Hematopoietic multipotent progenitor cell treated with erythropoietin and hydrocortisone succinate and interleukin-3 and kit ligand, for 8 days (in vitro differentiated cells): ENCODE data around the gene GNG12.
"Not testable (repeated sequence)": the region's sequence is repeated elsewhere in the genome, so short reads cannot be mapped to it uniquely, and the experiment has no call there.

Source experiments
- DNase-seq: peaks from one replicate; pipeline ENCODE4 v3.0.0-alpha.2; 2015

GNG12 gene

GRCh38 chr1:67676287-67676686 is 157.0 kb downstream of the GNG12 start:
- DNase-seq = no peak

- DNase-seq = no peak
Observed at GRCh38 chr1:67675800-67676199, 157.5 kb downstream of the GNG12 start.

DNA sequence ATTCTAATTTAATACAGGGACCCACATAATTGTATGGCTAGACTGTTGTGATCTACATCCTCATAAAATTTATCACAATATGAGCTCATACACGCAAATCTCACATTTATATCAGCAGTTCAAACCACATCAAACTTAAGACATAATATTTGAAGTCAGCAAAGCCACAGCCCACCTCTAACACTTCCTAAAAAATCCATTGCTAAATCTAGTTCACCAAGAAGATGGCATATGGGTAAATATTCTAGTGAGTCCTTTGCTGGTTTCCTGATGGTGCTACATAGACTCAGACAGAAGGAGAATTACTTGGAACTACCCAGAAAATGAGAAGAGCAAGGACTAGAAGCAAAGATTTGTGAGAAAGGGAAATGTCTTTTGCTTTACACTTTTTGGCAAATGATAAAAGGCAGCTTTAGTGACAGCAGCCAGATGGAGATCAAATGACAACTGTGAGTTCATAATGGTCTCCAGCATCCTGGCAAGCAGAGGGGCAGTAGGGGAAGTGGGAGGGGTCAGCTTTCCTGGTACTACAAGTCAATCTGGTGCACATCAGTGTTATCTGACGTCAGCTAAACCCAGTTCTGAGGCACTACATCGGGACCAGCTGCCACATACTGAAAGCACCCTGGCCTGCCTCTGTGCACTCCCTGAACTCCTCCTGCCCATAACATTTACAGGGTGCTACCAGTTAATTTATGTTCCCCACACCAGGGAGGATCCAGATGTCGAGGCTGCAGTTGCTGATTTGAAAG is 158.8 kb downstream of the GNG12 start:
- DNase-seq = no peak

DNA sequence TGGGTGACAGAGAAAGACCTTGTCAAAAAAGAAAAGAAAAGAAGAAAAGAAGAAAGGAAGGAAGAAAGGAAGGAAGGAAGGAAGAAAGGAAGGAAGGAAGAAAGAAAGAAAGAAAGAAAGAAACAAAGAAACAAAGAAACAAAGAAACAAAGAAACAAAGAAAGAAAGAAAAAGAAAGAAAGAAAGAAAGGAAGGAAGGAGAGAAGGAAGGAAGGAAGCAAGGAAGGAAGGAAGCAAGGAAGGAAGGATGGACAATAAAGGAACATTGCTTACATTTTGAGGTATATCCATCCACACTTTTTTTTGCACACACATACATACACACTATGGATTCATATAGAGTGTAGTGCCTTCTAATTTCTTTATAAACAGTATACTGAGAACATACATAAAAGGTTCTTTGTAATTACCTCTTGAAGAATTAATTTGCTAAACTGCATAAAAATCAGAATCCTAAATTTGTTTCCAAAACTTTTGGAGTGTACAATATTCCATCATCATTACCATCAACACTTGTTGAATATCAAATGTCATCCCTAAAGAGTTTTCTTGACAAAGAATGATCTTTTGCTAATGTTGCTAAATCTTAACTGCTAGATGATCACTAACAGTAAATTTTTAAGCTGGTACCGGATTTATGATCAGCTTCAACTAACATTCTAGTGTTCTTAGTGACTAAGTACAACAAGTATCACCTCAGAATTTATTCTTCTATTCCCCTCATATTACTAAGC is 159.6 kb downstream of the GNG12 start:
- DNase-seq = no peak

GRCh38 chr1:67672260-67672803 is 160.9 kb downstream of the GNG12 start:
- no peak for DNase-seq

DNA sequence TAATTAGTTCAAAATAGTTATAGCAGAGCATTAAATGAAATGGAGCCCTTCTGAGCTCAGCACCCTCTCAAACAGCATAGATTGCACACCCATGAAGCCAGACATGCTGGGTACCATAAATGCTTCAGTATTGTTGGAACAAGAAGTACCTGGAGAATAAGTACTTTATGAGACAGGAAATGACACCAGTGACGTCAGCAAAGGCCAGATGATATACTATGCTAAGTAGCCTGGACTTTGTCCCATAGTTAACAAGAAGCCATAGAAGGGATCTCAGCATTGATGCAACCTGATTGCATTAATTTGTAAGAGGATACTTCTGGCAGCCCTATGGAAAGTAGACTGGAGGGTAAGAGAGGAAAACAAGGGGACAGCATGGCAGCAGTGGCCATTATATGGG is 164.6 kb downstream of the GNG12 start:
- no peak for DNase-seq

- DNase-seq = no peak
Observed at GRCh38 chr1:67666636-67667035, 166.6 kb downstream of the GNG12 start.

GRCh38 chr1:67665307-67665706 is 168.0 kb downstream of the GNG12 start:
- not testable (repeated sequence) for DNase-seq

DNA sequence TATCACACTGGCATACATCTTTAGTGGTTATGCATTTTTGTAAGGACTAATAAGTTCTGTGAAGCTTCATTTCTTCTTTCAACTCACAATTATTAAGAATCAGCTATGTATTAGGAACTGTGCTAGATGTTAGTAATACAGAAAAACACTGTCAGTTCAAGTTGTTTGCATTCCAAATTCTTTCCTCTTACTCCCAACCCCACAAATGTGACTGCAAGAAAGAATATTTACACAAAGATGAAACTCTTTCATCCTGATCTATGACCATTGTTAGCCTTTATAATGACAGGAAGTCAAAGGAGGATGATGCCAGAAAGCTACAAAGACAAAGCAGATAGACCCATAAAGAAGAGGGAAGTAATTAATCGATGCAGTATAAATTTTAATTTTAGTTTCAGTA is 169.2 kb downstream of the GNG12 start:
- DNase-seq = no peak

DNA sequence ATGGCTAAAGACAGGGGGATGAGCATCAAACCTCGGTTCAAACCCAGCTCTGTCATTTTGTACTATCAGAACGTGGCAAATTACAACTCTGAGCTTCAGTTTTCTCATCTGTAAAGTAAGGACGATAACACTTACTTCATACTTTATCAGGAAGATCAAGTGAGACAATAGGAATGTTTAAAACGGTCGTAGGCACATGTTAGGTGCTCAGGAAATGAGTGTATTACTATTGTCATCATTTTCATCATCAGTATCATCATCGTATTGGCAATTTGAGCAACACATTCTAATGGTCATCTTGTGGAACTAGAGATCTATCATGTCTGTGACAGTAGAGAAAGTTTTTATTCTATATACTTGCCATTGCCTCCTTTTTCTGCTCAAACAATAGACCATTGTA is 170.4 kb downstream of the GNG12 start:
- no peak for DNase-seq

- no peak for DNase-seq
Observed at GRCh38 chr1:67659229-67659628, 174.0 kb downstream of the GNG12 start.

DNA sequence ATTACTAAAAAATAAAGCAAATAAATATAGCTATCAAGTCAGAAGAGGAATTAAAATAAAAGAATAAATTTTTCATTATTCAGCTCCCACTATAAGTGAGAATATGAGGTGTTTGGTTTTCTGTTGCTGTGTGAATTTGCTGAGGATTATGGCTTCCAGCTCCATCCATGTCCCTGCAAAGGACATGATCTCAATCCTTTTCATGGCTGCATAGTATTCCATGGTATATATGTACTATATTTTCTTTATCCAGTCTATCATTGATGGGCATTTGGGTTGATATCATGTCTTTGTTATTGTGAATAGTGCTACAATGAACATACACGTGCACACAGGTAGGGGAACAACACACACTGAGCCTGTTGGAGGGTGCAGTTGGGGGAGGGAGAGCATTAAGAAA is 176.1 kb downstream of the GNG12 start:
- not testable (repeated sequence) for DNase-seq

DNA sequence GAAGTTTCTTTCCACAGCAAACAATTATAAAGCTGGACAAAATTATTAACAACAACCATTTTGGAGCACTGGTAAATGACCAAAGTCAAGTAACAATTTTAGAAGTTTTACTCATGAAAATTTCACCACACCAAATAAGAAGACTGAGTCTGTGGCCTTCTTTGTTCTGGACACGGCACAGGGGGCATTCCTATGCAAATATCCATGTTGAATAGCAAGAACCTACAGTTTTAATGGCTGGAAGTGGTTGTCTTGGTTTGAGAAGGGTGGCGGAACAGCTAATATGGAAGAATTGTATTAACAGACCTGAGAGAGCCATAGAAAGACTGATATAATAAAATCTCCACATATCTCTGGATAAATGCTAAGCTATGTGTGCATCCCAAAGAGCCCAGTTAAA is 177.7 kb downstream of the GNG12 start:
- DNase-seq = no peak

DNA sequence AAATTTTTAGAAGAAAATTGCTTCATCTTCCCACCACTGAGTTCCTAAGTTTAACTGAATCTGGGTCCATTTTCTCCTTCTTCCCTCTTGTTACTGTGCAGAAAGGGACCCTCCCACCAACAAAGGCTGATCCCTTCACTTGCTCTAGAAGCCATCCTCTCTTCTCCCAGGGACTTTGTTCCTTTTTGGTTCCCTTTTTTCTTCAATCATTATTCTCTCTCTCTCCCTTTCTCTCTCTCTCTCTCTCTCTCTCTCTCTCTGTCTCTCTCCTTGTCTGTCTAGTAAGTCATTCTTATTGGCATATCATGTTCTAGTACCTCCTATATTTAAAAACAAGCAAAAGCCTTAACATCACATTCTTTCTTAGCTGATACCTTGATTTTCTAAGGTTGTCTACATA is 180.0 kb downstream of the GNG12 start:
- no peak for DNase-seq

GRCh38 chr1:67652800-67653199 is 180.5 kb downstream of the GNG12 start:
- no peak for DNase-seq
